Posterior cingulate gyrus (tissue), 11 donors: ENCODE results near the gene UBE2J1.
"Not testable (repeated sequence)": the region's sequence is repeated elsewhere in the genome, so short reads cannot be mapped to it uniquely, and the experiment has no call there.

Experiments
- DNase-seq, 10 donors: peaks; one replicate each; pipeline versions ENCODE4 v3.0.0 to v3.0.0-alpha.2; 2020 to 2021; ENCODE audit warnings: mixed read lengths in 3 of 10
- intact Hi-C: fragments of 100-400 bp; cut with DNase I; formaldehyde crosslinking; loops from one replicate; pipeline ENCODE4 v1.15.1; 2023

UBE2J1 gene

DNA sequence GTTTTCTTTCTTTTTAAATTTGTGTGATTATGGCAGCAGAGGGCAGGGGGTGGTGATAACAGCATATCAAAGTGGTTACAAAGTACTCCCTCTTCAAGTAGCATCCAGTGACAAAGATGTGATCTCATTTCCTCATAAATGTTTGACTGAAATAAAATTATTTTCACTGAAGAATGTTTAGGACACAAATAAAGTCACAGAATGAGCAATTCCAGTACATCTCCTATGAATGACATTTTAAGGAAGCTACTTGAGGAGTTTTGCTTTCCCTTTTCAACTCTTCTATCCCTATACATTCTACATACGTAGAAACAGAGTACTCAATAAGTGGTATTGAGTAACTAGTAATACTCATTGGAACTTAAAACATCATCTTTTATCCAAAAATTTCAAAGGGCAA lies 23.5 kb downstream of the UBE2J1 start:
- intact Hi-C loops = no loop called here

GRCh38 chr6:89324304-89324703 lies 28.2 kb downstream of the UBE2J1 start:
- DNase-seq = no peak
- intact Hi-C loops = no loop called here

More for the DNA sequence above, 23.5 kb downstream of the UBE2J1 start:
- no peak for DNase-seq

DNA sequence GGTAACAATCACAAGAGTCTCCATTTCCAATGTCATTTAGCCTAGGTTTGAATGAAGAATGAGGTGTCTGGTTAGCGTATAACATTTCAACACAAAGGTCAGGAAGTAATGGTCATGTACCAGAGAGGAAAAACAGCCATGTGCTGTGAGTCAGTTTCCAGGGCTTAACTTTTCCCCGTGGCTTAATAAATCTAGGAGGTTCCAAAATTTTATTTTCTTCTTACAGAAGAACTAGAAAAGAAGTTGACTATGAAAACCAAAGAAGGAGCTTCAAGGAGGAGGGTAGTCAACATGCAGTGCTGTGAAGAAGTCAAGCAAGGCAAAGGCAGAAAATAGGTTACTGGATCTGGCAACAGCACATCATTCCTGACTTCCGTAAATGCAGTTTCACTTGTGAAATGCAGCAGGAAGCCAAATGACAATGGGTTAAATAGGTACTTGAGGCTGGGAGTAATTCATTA lies 29.0 kb downstream of the UBE2J1 start:
- intact Hi-C loops = no loop called here
- no peak for DNase-seq

DNA sequence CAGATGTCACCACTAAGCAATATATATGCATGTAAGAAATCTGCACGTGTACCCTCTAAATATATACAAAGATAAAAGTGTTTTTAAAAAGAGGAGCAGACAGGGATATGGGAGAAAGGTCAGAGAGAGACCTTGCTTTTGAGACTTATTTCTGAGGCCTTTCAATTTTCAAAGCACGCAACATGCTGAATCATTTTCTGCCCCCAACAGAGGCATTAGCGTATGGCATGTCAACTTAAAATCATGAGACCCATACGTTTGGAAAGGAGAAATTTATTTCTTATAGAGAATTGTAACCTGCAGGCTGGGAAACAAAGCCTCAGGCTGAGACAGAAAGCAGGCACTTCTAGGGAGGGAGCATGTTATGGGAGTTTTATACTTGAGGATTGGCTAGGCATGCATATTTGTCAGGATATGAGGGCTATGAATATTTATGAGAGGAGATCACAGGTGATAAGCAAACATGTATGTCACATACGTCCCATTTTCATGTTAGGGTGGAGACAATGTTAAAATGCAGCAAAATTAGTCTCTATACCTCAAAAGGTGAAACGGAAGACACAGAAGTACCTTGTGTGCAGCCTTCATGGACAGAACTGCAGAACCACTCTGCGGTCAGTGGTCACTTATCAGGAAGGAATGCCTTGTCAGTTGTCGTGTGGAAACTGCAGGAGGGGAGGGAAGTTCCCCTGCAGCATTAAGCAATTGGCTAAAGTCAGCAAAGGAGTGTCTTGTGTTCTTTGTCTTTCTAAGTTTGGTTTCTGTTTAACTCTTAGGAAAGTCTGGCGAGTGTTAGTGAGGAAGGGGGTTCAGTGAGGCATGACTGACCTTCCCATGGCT lies 31.2 kb downstream of the UBE2J1 start:
- intact Hi-C loops = no loop called here
- DNase-seq = peak in 1 of 10 donors; percentile 57

DNA sequence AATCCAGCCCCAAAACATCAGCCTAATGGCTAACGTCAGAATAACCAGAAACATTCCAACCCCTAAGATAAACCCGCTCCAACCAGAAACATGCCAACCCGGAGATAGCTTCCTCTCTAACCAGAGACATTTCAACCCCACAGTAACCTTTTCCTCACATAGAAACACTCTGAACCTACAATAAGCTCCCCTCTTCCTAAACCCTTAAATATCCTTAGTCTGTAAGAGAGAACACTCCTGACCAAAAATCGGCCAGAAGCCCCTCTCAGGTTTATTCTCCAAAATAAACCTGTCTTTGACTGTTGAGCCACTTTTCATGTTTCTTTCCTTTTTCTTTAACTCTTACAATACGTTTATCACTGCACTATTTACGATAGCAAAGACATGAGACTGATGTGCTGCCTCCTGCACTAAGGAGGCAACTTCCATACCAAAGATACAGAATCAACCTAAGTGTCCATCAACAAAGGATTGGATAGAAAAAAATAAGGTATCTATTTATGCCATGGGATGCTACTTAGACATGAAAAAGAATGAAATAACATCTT lies 32.4 kb downstream of the UBE2J1 start:
- intact Hi-C loops = no loop called here

GRCh38 chr6:89317067-89317466 lies 35.5 kb downstream of the UBE2J1 start:
- intact Hi-C loops = no loop called here

More for the DNA sequence above, 32.4 kb downstream of the UBE2J1 start:
- no peak for DNase-seq

DNA sequence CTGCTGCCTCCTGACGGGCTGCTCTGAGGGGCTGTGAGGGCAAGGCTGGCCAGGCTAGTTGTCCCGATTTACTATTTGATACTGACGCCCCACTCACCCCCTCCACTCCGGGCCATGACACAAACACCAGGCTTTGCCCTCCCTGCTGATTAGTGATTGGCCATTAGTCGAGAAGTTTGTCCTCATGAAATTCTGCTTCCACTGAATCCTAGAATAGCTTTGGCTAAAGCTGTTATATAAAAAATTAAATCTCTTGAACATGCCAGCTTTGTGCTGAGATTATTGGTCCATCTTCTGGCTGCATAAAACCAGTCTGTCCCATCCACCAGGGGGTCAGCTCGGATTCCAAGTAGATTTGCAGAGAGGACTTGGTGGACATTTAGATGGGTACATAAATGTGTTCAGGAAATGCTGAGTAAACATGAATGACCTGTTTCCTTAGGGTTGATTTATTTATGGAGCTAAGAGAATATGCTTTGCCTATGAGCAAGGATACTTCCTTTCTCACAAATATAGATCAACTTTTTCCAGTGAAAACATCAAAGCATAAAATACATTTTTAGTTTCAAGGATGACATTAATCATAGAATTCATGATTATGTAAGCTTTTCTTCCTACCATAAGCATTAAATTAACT lies 37.2 kb downstream of the UBE2J1 start, which contains the start of gene GABRR2:
GABRR2 (minus strand) TSS at position 51 of the 637 bp plus-strand sequence. CDS start 134 bp downstream, outside the sequence.
- DNase-seq = peak in 2 of 10 donors; percentile 21 to 29
- intact Hi-C loops = no loop called here

More at GRCh38 chr6:89317067-89317466, 35.5 kb downstream of the UBE2J1 start:
- no peak for DNase-seq

DNA sequence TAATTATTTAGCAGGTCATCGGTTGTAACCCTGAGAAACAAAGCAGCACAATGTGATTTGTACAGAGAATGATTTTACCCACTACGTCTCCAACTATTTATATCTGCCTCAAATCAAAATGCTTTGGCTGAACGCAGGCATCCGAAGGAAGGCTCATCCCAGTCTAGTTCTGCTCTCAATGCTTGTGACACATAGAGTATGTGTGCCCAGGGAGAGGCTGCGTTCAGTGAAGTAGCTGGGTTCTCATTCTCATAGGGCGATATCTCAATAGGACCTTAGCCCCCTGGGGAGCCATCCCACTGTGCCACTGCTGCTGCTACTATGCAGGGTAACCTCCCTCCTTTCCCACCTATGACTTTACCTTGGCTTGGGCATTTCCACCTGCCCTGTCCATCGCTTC lies 37.8 kb downstream of the UBE2J1 start:
- DNase-seq = peak in 2 of 10 donors; percentile 27 to 50
- intact Hi-C loops = no loop called here

DNA sequence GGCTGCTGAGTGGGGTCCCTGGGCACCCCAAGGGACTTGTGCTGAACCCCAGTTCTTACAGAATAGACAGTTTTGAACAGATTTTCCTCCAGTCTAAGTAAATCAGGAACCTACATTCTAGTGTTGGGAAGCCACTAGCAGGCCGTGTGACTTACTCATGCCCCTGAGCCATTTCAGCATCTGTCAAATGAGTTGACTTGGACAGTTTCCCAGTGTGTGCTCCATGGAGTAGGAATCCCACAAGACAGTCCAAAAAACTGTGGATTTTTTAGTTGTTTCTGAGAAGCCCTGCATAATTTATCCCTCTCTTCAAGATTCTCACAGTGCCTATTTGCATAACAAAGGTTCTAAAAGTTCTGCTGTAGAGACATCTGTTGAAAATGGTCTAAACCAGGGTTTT lies 39.5 kb downstream of the UBE2J1 start:
- peak in 3 of 10 donors; percentile 15 to 68 (median 61) for DNase-seq

GRCh38 chr6:89311853-89312531 lies 40.5 kb downstream of the UBE2J1 start:
- intact Hi-C loops = no loop called here
- DNase-seq = peak in 9 of 10 donors; percentile 34 to 88 (median 55)

More for the DNA sequence above, 39.5 kb downstream of the UBE2J1 start:
- intact Hi-C loops = no loop called here

DNA sequence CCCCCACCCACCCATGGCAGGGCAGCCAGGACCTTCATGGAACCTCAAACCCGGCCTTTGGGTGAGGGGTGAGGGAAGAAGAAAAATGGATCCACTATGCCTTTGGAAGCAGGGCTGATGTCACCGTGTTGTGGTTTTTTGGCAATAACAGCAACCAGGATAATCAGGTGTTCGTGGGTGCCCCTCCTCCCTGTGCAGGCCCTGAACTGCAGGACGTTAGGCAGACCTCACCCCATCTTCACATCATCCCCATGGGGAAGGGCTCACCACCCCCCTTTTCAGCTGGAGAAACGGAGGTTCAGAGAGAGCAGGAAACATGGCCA lies 41.0 kb downstream of the UBE2J1 start:
- peak in 1 of 10 donors; percentile 33 for DNase-seq
- intact Hi-C loops = no loop called here

DNA sequence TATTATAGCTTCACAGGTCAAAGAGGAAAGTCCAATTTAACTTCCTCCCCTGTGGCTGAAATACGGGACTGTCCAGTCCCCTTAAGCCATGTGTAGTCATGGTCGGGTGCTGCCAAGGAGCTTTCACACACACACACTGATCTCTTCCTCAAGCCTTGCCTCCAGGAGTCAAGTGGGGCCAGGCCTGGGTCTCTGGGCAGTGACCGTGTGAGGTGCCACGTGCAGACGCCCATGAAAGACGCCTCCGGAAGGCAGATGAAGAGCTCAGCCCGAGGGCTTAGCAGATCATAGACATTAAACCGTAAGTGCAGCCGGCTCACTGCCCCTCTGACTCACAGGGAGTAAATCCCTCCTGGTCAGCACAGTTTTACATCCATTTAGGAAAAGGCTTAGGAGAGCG lies 41.6 kb downstream of the UBE2J1 start:
- intact Hi-C loops = no loop called here
- peak in 2 of 10 donors; percentile 62 to 66 for DNase-seq

- intact Hi-C loops = no loop called here
- peak in 1 of 10 donors; percentile 27 for DNase-seq
These were observed 43.8 kb downstream of the UBE2J1 start for GRCh38 chr6:89308525-89309395.

GRCh38 chr6:89304517-89304916 lies 48.0 kb downstream of the UBE2J1 start:
- intact Hi-C loops, DNase-seq: not testable (repeated sequence)

- intact Hi-C loops = no loop called here
- peak in 1 of 10 donors; percentile 50 for DNase-seq
These were observed 49.6 kb downstream of the UBE2J1 start for GRCh38 chr6:89302936-89303335.

DNA sequence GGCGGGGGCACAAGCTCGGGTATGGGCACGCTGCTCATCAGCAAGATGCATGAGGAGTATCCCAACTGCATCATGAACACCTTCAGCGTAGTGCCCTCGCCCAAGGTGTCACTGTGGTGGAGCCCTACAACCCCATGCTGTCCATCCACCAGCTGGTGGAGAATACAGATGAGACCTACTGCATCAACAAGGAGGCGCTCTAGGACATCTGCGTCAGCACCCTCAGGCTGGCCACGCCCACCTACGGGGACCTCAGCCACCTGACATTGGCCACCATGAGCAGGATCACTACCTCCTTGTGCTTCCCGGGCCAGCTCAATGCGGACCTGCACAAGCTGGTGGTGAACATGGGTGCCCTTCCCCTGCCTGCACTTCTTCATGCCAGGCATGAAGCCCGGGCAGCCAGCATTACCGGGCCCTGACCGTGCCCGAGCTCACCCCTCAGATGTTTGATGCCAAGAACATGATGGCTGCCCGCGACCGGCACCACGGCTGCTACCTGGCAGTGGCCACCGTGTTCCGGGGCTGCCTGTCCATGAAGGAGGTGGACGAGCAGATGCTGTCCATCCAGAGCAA lies 50.2 kb downstream of the UBE2J1 start:
- DNase-seq = peak in 2 of 10 donors; percentile 61 to 77
- intact Hi-C loops = no loop called here

- DNase-seq = peak in 2 of 10 donors; percentile 60 to 67
- intact Hi-C loops = no loop called here
These were observed 50.8 kb downstream of the UBE2J1 start for GRCh38 chr6:89301586-89302194.

- intact Hi-C loops = no loop called here
- peak in 1 of 10 donors; percentile 31 for DNase-seq
These were observed 53.1 kb downstream of the UBE2J1 start for GRCh38 chr6:89299466-89299850.
